ENCODE measurements around the gene PSD. TPM values are rescaled to one million over a fixed set of nuclear protein-coding genes. Genes with fewer than 3 reads are reported as not detected.

Gene PSD
- total RNA-seq, 2 experiments from 2014 or later = 9.3 to 10.4 TPM

GRCh38 chr10:102431452-102432124 is 13.0 kb upstream of the PSD start:
- ChIA-PET POLR2A (interaction anchor here (0.8 to 8.1 kb wide), 12 partner anchors 9 to 283 kb away, joined by 3 to 102 read pairs (median 6); partner anchors contain the start of genes C10orf95, FBXL15, GBF1 and SFXN2), CTCF (interaction anchor here (0.7 to 5.1 kb wide), 10 partner anchors 11 to 202 kb away, joined by 3 to 32 read pairs (median 4); partner anchors contain the start of genes C10orf95 and FBXL15)
- intact Hi-C loops (cut with micrococcal nuclease) = no loop called here
- ATAC-seq (no peak), DNase-seq (no peak)
- H3K36me3 Mint-ChIP-seq (ENCODE audit: low read depth) = peaks cover 11% of the 10 kb centered on the region
- no peak for TF ChIP-seq CTCF (IDR thresholded peaks at IDR 0.05)
- H3K27ac Mint-ChIP-seq = peak overlapping the region; percentile 94
- no peaks in the 10 kb centered on the region for H3K27me3 Mint-ChIP-seq
- H3K9me3 Mint-ChIP-seq = no peaks in the 10 kb centered on the region
- H3K4me1 Mint-ChIP-seq (ENCODE audit: low read depth) = peaks cover 46% of the 10 kb centered on the region
- peak overlapping the region; percentile 95 for H3K4me3 Mint-ChIP-seq

- CTCF ChIA-PET = interaction anchor here (1.5 kb wide), 1 partner anchor 49 kb away, joined by 3 read pairs; no protein-coding TSS in a partner anchor
- no peak overlapping the region for H3K4me3 Mint-ChIP-seq
- POLR2A ChIA-PET = interaction anchor here (5.1 to 8.1 kb wide), 2 partner anchors 7 to 22 kb away, joined by 73 to 102 read pairs; partner anchors contain the start of genes C10orf95 and FBXL15
- peaks cover 42% of the 10 kb centered on the region for H3K4me1 Mint-ChIP-seq (ENCODE audit: low read depth)
- intact Hi-C loops (cut with micrococcal nuclease) = no loop called here
- H3K27ac Mint-ChIP-seq = no peak overlapping the region
- DNase-seq (no peak), ATAC-seq (no peak)
- peaks cover 7% of the 10 kb centered on the region for H3K36me3 Mint-ChIP-seq (ENCODE audit: low read depth)
- TF ChIP-seq CTCF (IDR thresholded peaks at IDR 0.05) = no peak
- no peaks in the 10 kb centered on the region for H3K27me3 Mint-ChIP-seq
- H3K9me3 Mint-ChIP-seq = no peaks in the 10 kb centered on the region
Observed at GRCh38 chr10:102429468-102429867, 10.9 kb upstream of the PSD start.

GRCh38 chr10:102426803-102427287 is 8.3 kb upstream of the PSD start:
- H3K27ac Mint-ChIP-seq = no peak overlapping the region
- ChIA-PET POLR2A (interaction anchor here (0.6 to 2.4 kb wide), 3 partner anchors 14 to 271 kb away, joined by 3 to 9 read pairs (median 6); no protein-coding TSS in a partner anchor), CTCF (interaction anchor here (0.8 to 1.6 kb wide), 5 partner anchors 8 to 157 kb away, joined by 3 to 7 read pairs (median 3); no protein-coding TSS in a partner anchor)
- H3K36me3 Mint-ChIP-seq (ENCODE audit: low read depth) = peaks cover 15% of the 10 kb centered on the region
- ATAC-seq = no peak
- H3K9me3 Mint-ChIP-seq = no peaks in the 10 kb centered on the region
- no peak for DNase-seq
- no peak overlapping the region for H3K4me3 Mint-ChIP-seq
- no peak for TF ChIP-seq CTCF (IDR thresholded peaks at IDR 0.05)
- intact Hi-C loops (cut with micrococcal nuclease) = no loop called here
- peaks cover 36% of the 10 kb centered on the region for H3K4me1 Mint-ChIP-seq (ENCODE audit: low read depth)
- no peaks in the 10 kb centered on the region for H3K27me3 Mint-ChIP-seq

GRCh38 chr10:102425444-102425843 is 6.9 kb upstream of the PSD start:
- no peak for DNase-seq
- POLR2A ChIA-PET = interaction anchor here (1.6 to 7.3 kb wide), 6 partner anchors 12 to 32 kb away, joined by 6 to 71 read pairs (median 26); partner anchors contain the start of gene C10orf95
- Mint-ChIP-seq H3K27me3 (no peaks in the 10 kb centered on the region), H3K9me3 (no peaks in the 10 kb centered on the region), H3K4me1 (ENCODE audit: low read depth) (peaks cover 29% of the 10 kb centered on the region), H3K4me3 (no peak overlapping the region), H3K27ac (peak overlapping the region; percentile 13), H3K36me3 (ENCODE audit: low read depth) (peaks cover 9% of the 10 kb centered on the region)
- TF ChIP-seq CTCF (IDR thresholded peaks at IDR 0.05) = no peak
- ATAC-seq = no peak
- CTCF ChIA-PET = interaction anchor here (1.6 to 6.2 kb wide), 3 partner anchors 26 to 74 kb away, joined by 6 to 143 read pairs (median 7); partner anchors contain the start of gene NFKB2
- intact Hi-C loops (cut with micrococcal nuclease) = no loop called here
